PFSK-1 (cell line): Measurements from ENCODE around the gene BOC.

Experiments used
- FOXP2 ChIP-seq: optimal IDR thresholded peaks from 2 replicates; pipeline ENCODE3; 2011; ENCODE audit warnings: borderline replicate concordance, control low read depth, inconsistent platforms; ENCODE audit not compliant: insufficient read depth; ENCODE audit errors: extremely low read length, extremely low read depth
- POLR2AphosphoS5 ChIP-seq: IDR thresholded peaks from 2 replicates; pipeline ENCODE4 v1.6.1; 2012; ENCODE audit warnings: low read depth, mild to moderate bottlenecking, control low read depth, low read length, moderate library complexity
- REST ChIP-seq, 2 experiments: IDR thresholded peaks; 2 replicates each; pipeline versions ENCODE4 v1.6.1 to v1.8.0; 2011 to 2012; ENCODE audit warnings: low read depth in 2 of 2, low read length in 2 of 2, control low read depth in 1 of 2, inconsistent platforms in 1 of 2, mild to moderate bottlenecking in 1 of 2, moderate library complexity in 1 of 2; ENCODE audit not compliant: insufficient read depth in 1 of 2
- SIN3A ChIP-seq: IDR thresholded peaks from 2 replicates; pipeline ENCODE4 v1.6.1; 2012; ENCODE audit warnings: mild to moderate bottlenecking, low read length, moderate library complexity, borderline replicate concordance; ENCODE audit not compliant: insufficient read depth
- TAF1 ChIP-seq: IDR thresholded peaks from 2 replicates; pipeline ENCODE4 v1.6.1; 2012; ENCODE audit warnings: low read length, control low read depth, borderline replicate concordance; ENCODE audit not compliant: insufficient read depth

The BOC gene

GRCh38 chr3:113216393-113216792, 5.0 kb downstream of the BOC start:
- TF ChIP-seq SIN3A (no peak), FOXP2 (no peak), POLR2AphosphoS5 (no peak)

- no peak for TF ChIP-seq SIN3A
- TF ChIP-seq POLR2AphosphoS5: no peak
Measured at GRCh38 chr3:113218011-113218680, 6.8 kb downstream of the BOC start.

DNA sequence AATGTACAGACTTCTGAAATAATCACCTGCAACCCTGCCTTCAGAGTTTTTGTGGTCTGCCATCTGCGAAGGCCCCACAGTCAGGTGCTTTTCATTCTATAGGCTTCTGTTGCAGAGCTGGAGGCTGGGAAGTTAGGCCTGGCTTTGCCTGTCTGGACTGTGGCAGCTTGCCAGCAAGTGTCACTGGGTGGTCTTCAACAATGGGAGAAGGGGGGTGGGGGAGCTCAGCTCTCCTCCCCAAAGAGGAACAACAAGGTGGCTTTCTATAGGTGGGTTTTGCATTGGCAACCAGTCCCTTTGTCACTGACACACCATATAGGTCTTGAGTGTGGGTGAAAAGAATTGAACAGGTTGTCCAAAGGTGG, 7.3 kb downstream of the BOC start:
- no peak for TF ChIP-seq TAF1
- TF ChIP-seq FOXP2: no peak
- TF ChIP-seq SIN3A: no peak
- no peak for TF ChIP-seq REST (IDR thresholded peaks at IDR 0.05; ENCODE audit: insufficient read depth in 1 of 2, low read depth in 2 of 2, low read length in 2 of 2)
- no peak for TF ChIP-seq POLR2AphosphoS5

- no peak for TF ChIP-seq TAF1
- TF ChIP-seq FOXP2: no peak
- TF ChIP-seq SIN3A: no peak
- no peak for TF ChIP-seq REST (IDR thresholded peaks at IDR 0.05; ENCODE audit: insufficient read depth in 1 of 2, low read depth in 2 of 2, low read length in 2 of 2)
Measured at GRCh38 chr3:113219605-113220300, 8.4 kb downstream of the BOC start.

DNA sequence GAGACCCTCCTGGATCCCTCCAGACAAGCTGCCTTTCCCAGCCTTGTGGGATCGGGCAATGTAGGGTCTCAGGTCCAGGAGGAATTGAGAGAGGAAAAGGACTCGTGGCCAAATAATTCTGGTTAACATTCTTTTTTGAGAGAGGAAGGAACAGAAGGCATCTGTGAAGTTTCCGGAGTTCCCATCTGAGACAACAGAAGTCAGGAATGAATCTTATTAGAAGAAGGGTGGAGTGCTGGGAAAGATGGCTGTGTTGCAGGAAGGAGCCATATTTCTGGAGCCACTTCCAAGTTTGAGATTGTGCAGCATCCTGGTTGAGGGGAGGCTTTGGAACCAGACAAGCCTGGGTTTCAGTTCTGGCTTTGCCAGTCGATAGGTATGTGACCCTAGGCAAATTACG, 9.4 kb downstream of the BOC start:
- no peak for TF ChIP-seq FOXP2

DNA sequence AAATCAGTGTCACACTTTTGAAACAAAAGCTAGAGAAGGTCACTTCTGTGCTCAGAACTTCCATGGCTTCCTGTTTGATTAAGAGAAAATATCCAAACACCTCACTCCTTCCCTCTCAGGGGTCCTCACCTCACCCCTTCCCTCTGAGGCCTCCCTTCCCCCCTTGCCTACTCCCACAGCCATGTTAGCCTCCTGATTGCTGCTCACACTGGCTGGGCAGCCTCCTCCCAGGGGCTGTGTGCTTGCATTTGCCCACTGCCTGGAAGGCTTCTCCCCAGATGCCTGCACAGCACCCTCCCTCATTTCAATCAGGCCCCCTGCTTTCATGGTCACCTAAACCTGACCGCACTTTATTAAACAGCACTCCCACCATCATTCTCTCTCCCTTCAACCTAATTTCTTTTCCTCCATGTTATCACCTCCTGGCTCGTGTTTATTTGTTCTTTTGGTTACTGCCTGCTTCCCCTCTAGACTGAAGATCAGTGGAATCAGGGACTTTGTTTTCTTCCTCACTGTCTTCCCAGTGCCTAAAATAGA, 10.4 kb downstream of the BOC start:
- TF ChIP-seq FOXP2 (no peak), REST (IDR thresholded peaks at IDR 0.05; ENCODE audit: insufficient read depth in 1 of 2, low read depth in 2 of 2, low read length in 2 of 2) (no peak), TAF1 (no peak), SIN3A (no peak), POLR2AphosphoS5 (no peak)

GRCh38 chr3:113222451-113223086, 11.2 kb downstream of the BOC start:
- TF ChIP-seq SIN3A (no peak), TAF1 (no peak), POLR2AphosphoS5 (no peak), FOXP2 (no peak), REST (IDR thresholded peaks at IDR 0.05; ENCODE audit: insufficient read depth in 1 of 2, low read depth in 2 of 2, low read length in 2 of 2) (no peak)
